Stimulated activated CD4-positive, alpha-beta T cell treated with anti-CD3 and anti-CD28 coated beads, TNF-alpha, amount 100 ng/mL, for 4 hours (primary cell): Measurements from ENCODE around the gene C17orf107.
"Not testable (repeated sequence)": the region's sequence is repeated elsewhere in the genome, so short reads cannot be mapped to it uniquely, and the experiment has no call there.

Source experiments
- DNase-seq, 3 experiments: peaks; one replicate each; pipeline ENCODE4 v3.0.0-alpha.2; 2020; ENCODE audit warnings: low read depth in 3 of 3

The C17orf107 gene

DNA sequence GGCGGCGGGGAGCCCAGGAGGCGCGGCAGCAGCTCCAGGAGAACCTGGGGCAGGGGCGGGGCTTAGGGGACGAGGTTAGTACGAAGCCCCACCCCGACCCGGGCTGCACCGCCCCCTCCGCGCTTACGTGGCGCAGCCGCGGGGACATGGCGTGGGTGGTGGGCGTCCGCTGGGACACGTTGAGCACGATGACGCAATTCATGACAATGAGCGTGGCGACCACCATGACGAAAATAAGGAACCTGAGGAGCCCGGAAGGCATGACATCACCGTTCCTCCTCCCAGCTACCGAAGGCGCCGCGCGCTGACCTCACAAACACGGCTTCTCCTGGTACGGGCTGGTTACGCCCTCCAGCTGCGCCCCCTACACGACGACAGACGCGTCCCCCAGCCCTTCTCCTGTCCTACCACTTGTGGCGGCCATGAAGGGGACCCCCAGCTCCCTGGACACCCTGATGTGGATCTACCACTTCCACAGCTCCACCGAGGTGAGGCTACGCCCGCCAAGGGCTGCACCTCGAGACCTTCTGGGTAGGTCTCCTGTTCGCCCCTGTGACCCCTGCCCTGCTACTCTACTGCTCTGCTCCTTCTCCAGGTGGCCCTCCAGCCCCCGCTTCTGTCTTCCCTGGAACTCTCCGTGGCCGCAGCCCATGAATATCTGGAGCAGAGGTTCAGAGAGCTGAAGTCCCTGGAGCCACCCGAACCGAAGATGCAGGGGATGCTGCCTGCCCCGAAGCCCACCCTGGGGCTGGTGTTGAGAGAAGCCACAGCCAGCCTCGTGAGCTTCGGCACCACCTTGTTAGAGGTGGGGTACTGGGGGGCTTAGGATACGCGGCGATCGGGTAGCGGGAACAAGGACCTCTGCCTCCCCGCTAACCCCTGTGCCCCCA is at the start of gene C17orf107:
Gene C17orf107, plus strand, starts transcription at position 196 of the 890 bp plus-strand sequence. Its CDS starts 227 bp downstream, at position 423.
- peak; percentile 92 to 97 (median 97) for DNase-seq

DNA sequence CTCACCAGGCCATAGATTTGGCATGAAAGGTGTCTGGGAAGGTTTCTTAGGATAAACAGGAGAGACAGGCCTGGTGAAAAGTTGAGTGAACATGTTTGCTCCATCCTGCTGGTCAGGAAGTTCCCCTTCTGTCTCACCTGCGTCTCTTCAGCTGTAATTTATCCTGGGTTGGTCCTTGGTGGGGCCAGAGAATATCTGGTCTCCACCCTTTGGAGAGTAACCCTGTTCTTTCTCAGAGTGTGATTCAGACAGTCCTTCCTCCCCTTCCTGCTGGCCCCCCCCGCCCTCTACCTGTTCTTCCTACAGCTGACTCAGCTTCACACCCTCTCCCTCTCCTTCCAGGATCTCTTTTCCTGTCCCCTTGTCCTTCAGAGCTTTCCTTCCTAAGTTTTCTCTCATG is 49.1 kb upstream of the C17orf107 start:
- DNase-seq, result no peak

GRCh38 chr17:4851084-4851483 is 48.3 kb upstream of the C17orf107 start:
- DNase-seq, result no peak

DNA sequence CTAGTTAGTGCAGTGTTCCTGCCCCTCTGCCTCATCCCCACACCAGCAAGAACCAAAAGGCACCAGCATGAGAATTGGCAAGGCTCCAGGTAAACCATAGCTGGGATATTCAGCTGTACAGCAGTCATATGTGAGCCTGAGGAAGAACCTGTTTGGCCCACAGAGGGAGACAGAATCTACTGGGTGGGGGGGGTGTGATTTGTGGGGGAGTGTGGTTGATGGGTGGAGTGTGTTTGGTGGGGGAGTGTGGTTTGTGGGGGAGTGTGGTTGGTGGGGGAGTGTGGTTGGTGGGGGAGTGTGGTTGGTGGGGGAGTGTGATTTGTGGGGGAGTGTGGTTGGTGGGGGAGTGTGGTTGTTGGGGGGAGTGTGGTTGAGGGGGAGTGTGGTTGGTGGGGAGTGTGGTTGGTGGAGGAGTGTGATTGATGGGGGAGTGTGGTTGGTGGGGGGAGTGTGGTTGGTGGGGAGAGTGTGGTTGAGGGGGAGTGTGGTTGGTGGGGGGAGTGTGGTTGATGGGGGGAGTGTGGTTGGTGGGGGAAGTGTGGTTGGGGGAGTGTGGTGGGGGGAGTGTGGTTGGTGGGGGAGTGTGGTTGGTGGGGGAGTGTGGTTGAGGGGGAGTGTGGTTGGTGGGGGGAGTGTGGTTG is 46.6 kb upstream of the C17orf107 start:
- no peak for DNase-seq

GRCh38 chr17:4853208-4853671 is 46.1 kb upstream of the C17orf107 start:
- DNase-seq, result no peak

GRCh38 chr17:4854111-4854681 is 45.1 kb upstream of the C17orf107 start:
- no peak for DNase-seq

DNA sequence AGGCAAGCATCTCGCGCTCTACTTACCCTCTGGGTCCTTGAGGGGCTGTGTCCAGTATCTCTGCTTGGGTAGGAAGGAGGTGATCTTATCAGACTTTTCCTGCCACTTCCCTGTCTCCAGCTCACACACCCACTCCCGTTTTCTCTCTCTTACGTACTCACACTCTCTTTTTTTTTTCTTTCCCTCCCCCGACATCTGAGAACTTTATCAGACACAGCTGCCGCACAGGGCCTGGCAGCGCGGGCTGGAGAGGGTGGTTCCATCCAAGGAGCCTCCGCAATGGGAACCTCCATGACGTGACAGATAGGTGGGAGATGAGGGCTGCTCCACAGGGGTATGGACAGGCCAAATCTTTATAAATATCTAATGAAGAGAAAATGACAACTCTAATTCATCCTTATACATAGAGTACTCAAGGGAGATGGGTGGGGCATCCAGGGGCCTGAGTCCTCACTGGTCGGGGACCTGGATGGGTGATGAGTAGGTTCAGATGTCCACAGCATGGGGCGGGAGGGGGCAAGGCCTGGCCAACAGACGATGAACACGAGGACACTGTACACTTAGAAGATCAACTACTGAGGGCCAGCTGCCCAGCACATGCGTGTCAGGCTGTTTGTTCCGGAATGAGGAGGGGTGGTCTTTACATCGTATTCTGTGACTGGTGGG is 42.9 kb upstream of the C17orf107 start:
- no peak for DNase-seq

DNA sequence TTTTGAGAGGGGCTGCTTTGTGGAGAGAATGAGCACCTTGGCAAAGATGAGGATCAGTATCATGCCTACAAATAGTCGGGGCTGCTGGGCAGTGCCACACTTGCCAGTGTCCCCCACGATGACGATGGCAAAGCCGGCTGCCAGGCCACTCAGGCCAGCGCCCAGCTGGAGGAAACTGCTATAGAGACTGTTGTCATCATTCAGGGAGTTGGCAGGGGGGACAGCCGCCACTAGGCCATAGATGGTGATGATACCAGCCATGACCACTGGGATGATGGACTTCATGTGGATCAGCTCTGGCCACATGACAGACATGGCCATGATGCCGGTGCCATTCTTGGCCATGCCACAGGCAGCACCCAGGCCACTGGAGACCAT is 42.4 kb upstream of the C17orf107 start:
- DNase-seq, result no peak

DNA sequence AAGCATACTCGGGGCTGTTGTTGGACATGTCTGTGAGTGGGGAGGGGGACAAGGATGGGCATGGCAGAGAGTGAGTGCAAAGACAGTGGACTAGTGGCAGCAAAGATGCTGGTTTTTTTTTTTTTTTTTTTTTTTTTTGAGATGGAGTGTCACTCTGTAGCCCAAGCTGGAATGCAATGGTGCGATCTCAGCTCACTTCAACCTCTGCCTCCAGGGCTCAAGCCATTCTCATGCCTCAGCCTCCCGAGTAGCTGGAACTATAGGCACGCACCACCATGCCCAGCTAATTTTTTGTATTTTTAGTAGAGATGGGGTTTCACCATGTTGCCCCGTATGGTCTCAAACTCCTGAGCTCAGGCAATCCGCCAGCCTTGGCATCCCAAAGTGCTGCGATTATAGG is 42.0 kb upstream of the C17orf107 start:
- DNase-seq, result not testable (repeated sequence)

DNA sequence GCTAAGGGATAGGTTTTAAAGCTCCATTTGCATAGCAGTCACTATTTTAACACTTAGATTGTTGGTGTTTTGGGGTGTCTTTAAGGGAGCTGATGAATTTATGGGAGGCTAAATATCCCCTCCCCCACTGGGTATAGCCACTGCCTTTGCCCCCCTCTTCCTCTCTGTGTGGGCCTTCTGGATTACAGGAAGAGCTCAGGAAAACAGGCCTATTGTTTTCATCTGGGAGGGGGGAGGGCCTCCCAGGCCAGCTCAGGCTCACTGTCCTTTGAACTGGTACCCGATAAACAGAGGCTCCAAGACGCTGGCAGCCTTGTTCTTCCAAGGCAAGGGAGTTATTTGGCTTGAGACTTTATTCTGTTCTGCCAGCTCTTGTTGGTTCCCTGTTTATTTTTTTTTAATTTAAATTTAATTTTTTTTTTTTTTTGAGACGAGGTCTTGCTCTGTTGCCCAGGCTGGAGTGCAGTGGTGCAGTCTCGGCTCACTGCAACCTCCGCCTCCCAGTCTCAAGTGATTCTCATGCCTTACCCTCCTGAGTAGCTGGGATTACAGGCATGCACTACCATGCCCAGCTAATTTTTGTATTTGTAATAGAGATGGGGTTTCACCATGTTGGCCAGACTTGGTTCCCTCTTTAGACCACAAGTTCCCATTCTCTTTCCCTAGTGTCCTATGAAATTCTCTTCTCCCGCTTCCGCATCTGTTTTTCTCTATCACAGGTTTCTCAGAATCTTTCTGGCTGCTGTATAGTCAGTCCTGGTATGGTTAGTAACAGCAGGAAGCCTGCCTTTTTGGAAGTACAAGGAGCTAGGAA is 41.1 kb upstream of the C17orf107 start:
- no peak for DNase-seq

DNA sequence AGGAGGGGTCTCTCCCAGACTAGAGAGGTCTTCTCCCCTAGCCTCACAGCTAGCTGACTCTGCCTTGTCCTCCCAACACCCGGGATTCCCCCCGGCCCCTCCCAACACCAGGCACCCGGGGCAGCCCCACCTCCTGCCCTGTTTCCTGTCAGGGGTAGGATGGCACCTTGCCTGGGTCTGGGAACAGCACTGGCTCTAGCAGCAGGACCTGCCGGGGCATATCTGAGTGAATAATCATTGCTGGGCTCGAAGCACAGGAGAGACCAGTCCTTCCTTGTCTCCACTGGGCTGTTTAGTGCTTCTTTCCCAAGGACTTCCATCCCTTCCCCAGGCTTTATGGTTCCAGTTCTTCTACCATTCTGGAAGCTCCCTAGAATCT is 40.5 kb upstream of the C17orf107 start:
- DNase-seq, result no peak

DNA sequence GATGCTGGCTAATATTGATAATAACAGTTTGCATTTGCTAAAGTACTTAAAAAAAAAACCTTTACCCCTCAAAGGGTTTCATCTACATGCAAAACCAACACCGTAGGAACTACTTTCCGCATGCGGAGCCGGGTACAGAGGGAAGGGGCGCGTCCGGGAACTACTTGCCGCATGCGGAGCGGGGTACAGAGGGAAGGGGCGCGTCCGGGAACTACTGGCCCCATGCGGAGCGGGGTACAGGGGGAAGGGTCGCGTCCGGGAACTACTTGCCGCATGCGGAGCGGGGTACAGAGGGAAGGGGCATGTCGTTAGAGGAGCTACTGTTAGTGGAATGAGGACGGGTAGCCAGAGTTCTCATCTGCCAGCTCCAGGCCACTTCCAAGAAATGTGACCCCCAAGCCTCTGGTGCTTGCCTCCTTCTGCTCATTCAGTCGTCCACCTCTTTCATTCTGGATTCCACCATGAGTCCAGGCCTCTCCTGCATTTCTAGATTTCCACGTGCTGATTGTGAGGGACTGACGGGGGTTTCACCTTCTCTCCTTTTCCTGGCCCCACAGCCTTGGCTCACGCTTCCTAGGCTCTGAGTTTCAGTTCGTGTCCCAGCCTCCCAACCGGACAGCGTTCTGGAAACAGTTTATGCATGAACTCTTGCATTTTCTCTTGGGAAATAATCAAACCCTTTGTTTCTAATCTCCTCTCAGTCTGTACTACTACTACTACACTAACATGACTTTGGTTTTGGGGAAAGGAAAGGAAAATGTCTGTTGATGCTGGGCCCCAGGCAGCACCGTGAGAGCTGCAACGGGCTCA is 39.3 kb upstream of the C17orf107 start:
- DNase-seq, result no peak

DNA sequence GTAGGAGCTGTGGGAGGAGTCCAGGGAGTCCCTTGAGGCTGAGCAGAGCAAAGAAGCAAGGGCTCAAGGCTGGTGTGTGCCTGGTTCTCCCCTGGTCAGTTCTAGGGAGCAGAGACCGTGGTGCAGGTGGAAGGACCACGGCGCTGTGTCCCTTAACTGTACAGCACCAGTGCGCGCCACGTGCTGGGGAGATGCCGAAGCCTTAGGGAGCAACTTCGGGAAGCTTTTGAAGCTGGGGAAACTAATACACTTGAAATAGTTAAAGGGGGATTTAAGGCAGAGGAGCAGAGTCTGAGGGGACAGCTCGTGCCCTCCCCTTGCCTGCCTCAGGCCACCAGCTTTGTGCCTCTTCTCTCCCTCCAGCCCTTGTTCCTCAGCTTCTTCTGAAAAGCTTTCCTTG is 38.7 kb upstream of the C17orf107 start:
- no peak for DNase-seq

DNA sequence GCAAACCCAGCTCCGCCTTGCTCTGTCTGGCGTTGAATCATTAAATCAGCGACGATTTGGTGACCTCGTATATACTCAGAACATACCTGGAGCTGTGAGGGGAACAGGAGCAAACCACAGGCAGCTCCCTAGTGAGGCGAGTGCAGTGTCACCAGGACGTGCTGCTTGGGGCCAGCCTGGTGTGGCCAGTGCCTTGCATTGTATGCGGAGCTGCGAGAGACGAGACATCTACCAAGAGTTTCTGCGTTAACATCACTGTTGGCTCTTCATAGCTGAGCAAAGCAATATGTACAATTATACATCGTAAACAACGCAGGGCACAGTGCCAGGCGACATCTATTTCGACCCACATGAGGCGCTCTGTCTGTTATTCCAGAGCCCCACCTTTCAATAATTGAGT is 38.3 kb upstream of the C17orf107 start:
- DNase-seq, result no peak

DNA sequence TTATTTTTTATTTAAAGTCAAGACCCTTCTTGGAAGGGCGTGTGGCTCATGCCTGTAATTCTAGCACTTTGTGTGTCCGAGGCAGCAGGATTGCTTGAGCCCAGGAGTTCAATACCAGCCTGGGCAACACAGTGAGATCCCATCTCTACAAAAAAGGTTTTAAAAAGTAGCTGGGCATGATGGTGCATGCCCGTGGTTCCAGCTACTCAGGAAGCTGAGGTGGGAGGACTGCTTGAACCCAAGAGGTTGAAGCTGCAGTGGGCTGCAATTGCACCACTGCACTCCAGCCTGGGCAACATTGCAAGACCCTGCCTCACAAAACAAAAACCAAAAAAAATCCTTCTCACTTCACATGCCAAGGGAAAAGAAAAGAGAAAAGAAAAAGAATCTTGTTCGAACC is 36.6 kb upstream of the C17orf107 start:
- DNase-seq, result no peak

DNA sequence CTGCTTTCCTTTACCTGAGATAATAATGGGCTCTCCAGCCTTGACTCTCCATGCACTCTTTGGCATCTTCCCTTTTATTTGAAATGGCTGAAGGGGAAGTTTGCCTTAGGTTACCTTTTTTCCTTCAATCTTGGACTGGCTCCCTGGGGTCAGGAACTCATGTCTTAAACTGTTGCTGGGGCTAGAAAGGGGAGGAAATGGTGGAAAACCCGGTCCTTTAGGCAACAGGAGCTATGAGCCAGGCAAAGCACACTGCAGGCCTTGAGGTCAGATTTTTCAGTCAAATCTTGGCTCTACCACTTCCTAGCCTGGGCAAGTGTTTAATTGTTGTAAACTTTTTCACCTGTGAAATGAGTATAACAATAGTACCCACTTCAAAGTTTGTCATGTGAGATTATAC is 36.0 kb upstream of the C17orf107 start:
- DNase-seq, result no peak

DNA sequence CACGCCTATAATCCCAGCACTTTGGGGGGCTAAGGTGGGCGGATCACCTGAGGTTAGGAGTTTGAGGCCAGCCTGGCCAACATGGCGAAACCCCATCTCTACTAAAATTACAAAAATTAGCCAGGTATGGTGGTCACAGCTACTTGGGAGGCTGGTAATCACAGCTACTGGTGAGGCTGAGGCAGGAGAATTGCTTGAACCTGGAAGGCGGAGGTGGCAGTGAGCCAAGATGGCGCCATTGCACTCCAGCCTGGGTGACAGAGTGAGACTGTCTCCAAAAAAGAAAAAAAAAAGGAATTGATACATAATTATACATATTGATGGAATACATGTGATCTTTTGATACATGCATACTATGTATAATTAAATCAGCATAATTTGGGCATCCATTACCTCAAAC is 31.8 kb upstream of the C17orf107 start:
- DNase-seq, result not testable (repeated sequence)

DNA sequence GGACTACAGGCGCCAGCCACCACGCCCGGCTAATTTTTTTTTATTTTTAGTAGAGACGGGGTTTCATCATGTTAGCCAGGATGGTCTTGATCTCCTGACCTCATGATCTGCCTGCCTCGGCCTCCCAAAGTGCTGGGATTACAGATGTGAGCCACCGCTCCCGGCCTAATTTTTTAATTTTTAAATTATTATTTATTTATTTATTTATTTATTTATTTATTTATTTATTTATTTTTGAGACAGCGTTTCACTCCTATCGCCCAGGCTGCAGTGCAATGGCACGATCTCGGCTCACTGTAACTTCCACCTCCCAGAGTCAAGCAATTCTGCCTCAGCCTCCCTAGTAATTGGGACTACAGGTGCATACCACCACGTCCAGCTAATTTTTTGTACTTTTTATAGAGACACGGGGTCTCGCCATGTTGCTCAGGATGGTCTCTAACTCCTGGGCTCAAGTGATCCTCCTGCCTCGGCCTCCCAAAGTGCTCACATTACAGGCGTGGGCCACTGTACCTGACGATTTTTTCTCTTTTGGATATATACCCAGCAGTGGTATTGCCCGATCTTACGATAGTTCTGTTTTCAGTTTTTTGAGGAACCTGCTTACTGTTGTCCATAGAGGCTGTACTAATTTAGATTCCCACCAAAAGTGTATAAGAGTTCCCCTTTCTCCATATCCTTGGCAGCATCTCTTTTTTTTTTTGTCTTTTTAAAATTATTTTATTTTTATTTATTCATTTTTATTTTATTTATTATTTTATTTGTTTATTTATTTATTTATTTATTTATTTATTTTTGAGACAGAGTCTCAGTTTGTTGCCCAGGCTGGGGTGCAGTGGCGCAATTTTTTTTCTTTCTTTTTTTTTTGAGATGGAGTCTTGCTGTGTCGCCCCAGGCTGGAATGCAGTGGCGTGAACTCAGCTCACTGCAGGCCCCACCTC is 30.0 kb upstream of the C17orf107 start:
- not testable (repeated sequence) for DNase-seq

DNA sequence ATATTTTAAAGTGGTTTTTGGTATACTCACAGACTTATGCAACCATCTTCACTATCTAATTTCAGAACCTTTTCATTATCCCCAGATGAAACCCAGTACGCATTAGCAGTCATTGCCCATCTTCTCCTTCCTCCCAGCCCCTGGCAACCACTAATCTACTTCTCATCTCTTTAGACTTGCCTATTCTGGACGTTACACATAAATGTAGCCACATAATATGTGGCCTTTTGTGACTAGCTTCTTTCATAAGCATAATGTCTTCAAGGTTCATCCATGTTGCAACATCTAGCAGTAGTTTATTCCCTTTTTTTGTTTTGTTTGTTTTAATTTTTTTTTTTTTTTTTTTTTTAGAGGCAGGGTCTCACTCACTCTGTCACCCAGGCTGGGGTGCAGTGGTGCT is 28.5 kb upstream of the C17orf107 start:
- DNase-seq, result no peak
